Measurements from ENCODE around the gene FRMD4A.

DNA sequence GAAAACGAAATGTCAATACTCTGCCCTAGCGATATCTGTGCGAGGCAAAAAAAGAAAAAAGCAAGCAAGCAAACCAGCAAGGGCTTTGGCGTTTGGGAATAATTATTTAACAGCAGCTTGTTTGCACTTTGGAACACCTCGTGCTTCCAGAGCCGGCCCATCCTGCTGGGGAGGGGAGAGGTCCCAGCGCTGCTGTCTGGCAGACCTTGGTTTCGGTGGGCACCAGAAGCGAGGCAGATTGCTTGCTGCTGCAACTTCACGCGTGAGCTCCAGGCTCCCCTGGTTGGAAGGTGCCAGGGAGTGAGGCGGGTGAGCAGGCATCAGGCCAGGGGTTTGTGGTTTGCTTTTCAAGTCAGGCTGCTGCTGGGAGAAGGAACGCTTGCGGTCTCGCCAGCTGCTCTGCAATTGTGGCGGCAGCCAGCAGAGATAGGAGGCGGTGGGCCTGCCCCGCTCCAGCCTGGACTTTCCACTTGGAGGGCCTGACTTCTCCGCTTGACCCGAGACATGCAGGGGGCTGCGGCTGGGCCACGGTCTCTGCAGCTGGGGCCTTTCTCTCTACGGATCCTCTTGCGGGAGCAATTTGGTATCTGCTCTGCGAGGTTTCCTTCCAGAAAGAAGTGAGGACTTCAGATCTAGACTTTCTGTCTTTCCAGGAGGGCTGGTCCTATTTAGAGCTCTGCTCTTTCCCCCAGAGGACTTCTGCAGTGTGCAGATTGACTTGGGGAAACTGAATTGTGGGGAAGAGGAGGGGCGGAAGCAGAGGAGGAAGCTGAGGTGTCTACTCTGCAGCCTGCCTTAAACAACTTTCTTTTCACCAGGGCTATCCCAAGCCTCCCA is 612.6 kb downstream of the FRMD4A start:
- TF ChIP-seq, protein P1, sequence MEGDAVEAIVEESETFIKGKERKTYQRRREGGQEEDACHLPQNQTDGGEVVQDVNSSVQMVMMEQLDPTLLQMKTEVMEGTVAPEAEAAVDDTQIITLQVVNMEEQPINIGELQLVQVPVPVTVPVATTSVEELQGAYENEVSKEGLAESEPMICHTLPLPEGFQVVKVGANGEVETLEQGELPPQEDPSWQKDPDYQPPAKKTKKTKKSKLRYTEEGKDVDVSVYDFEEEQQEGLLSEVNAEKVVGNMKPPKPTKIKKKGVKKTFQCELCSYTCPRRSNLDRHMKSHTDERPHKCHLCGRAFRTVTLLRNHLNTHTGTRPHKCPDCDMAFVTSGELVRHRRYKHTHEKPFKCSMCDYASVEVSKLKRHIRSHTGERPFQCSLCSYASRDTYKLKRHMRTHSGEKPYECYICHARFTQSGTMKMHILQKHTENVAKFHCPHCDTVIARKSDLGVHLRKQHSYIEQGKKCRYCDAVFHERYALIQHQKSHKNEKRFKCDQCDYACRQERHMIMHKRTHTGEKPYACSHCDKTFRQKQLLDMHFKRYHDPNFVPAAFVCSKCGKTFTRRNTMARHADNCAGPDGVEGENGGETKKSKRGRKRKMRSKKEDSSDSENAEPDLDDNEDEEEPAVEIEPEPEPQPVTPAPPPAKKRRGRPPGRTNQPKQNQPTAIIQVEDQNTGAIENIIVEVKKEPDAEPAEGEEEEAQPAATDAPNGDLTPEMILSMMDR (IDR thresholded peaks at IDR 0.05), result no peak
- TF ChIP-seq ZFX (IDR thresholded peaks at IDR 0.05; ENCODE audit: borderline replicate concordance), result no peak
